BJ (cell line): Measurements from ENCODE around the gene ZNF789. TPM values are rescaled to one million over a fixed set of nuclear protein-coding genes. Genes with fewer than 3 reads are reported as not detected.
A peak's percentile ranks its signal among the peaks of the same experiment; 100 is the strongest.
"Not testable (repeated sequence)": the region's sequence is repeated elsewhere in the genome, so short reads cannot be mapped to it uniquely, and the experiment has no call there.

Source experiments
- CTCF ChIA-PET: fragments of 350-600 bp; formaldehyde crosslinking; extraction: SDS; loops from one replicate; lab custom pipeline; 2021; ENCODE audit warnings: antibody characterized with exemption, inconsistent platforms; lab: Yijun Ruan, JAX
- POLR2A ChIA-PET: fragments of 300-600 bp; sonication (Branson Sonifier 250); formaldehyde crosslinking; extraction: SDS; loops from one replicate; lab custom pipeline; 2021; ENCODE audit warnings: antibody characterized with exemption; lab: Charles Lee
- DNase-seq: peaks from one replicate; pipeline ENCODE4 v3.0.0-alpha.2; 2011; ENCODE audit warnings: low read depth
- H3K27me3 ChIP-seq: 2 replicates; pipeline ENCODE4 v1.6.0; 2011; ENCODE audit warnings: low read length; ENCODE audit not compliant: control insufficient read depth, insufficient read depth
- H3K36me3 ChIP-seq: 2 replicates; pipeline ENCODE4 v1.5.1; 2011; ENCODE audit warnings: low read length; ENCODE audit not compliant: control insufficient read depth, insufficient read depth
- H3K4me3 ChIP-seq: 2 replicates; pipeline ENCODE4 v1.5.1; 2011; ENCODE audit warnings: low read depth, mild to moderate bottlenecking, control low read depth, low read length
- polyA plus RNA-seq: library from polyadenylated mRNA; depleted of rRNA; stranded (reverse); fragments of >200 nt; gene quantifications from 2 replicates; pipeline ENCODE4 v1.2.3, GENCODE V29; 2011
- TF ChIP-seq, protein P1 (sequence below): IDR thresholded peaks from 2 replicates; pipeline ENCODE4 v1.5.1; 2011; ENCODE audit warnings: low read depth, mild to moderate bottlenecking, control low read depth, inconsistent platforms, low read length, moderate library complexity; ENCODE audit not compliant: insufficient read depth

Gene ZNF789
- polyA plus RNA-seq, 1 experiment: 8.2 TPM

DNA sequence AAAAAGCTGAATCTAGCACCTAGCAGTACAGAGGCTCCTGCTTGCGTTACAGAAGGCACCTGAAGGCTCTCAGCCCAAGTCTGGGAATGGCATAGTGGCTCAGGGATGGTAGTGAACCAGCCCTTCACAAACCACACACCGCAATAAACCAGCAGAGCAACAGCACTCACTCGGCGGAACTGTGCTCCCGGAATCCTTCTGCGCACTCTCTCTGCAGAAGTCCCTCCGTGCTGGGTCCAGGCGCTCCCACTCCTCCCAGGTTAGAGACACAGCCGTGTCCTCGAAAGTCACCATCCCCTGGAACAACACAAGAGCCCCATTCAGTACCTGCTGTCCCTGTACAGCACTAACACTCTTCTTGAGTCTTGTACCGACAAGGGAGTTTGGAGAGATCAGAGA, 25.9 kb downstream of the ZNF789 start:
- peaks cover 12% of the 10 kb centered on the region for H3K36me3 ChIP-seq
- CTCF ChIA-PET: no interaction called here
- DNase-seq: no peak

DNA sequence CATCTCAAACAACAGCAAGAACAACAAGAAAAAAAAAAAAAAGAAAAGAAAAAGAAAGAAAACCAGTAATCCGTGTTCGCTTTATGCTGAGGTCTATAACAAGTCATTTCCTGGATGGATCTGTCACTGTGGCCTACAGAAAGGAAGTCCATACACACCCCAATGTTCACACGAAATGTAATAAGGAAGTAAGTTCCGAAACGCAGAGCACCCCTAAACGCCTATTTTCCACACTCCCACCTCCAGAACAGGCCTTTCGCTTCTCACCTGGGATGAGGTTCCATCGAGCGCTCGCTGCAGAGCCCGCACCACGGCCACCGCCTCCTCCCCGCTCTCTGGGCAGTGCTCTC, 26.7 kb downstream of the ZNF789 start:
- Histone ChIP-seq H3K36me3 (peaks cover 5% of the 10 kb centered on the region; the same call in 1 of the 2 replicates), H3K4me3 (peak overlapping the region; percentile 78), H3K27me3 (no peaks in the 10 kb centered on the region)
- no peak for DNase-seq
- ChIA-PET CTCF (no interaction called here), POLR2A (interaction anchor here (0.6 kb wide), 1 partner anchor 53 kb away, joined by 4 read pairs; the partner anchor contains the start of gene FAM200A)
- TF ChIP-seq, protein P1, sequence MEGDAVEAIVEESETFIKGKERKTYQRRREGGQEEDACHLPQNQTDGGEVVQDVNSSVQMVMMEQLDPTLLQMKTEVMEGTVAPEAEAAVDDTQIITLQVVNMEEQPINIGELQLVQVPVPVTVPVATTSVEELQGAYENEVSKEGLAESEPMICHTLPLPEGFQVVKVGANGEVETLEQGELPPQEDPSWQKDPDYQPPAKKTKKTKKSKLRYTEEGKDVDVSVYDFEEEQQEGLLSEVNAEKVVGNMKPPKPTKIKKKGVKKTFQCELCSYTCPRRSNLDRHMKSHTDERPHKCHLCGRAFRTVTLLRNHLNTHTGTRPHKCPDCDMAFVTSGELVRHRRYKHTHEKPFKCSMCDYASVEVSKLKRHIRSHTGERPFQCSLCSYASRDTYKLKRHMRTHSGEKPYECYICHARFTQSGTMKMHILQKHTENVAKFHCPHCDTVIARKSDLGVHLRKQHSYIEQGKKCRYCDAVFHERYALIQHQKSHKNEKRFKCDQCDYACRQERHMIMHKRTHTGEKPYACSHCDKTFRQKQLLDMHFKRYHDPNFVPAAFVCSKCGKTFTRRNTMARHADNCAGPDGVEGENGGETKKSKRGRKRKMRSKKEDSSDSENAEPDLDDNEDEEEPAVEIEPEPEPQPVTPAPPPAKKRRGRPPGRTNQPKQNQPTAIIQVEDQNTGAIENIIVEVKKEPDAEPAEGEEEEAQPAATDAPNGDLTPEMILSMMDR: no peak

More for the DNA sequence above, 25.9 kb downstream of the ZNF789 start:
- Histone ChIP-seq H3K4me3 (peak overlapping the region; percentile 78), H3K27me3 (no peaks in the 10 kb centered on the region)
- TF ChIP-seq, protein P1: no peak
- POLR2A ChIA-PET: interaction anchor here (0.6 kb wide), 1 partner anchor 25 kb away, joined by 3 read pairs; no protein-coding TSS in a partner anchor

DNA sequence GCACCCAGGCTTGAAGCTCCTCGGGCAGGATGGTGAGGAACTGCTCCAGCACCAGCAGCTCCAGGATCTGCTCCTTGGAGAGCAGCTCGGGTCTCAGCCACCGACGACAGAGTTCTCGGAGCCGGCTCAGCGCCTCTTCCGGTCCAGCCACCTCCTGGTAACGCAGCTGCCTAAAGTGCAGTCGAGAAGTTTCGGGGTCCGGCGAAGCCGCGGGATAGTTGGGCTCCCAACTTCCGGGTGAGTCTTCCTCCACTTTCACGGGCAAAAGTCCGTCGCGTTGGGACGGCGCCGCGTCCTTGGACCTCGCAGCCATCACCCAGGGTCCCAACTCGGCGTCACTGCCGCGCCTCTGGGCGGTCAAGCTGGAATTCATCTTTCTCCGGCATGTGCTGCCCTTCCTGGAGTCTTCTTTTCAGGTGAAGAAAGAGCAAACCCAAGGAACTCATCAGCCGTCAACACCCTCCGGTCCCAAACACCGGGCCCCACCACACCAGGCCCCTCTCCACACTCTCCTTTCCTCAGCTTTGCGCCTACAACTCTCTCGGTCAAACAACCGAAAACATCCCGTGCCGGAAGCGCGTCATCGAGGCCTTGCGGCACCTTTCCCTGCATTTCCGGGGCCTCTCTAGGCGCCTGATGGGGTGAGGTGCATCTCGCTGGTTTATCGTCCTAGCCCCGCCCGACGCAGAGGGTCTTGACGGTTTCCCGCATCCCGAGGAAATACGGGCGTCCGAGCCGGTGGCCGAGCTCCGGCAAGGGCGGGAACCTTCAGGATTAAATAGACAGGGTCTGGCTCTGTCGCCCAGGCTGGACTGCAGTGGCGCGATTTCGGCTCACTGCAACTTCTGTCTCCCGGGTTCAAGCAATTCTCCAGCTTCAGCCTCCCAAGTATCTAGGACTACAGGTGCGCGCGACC, 27.3 kb downstream of the ZNF789 start, which contains the start of gene ZNF394:
Gene ZNF394 (minus strand): TSS at position 561 of the 916 bp plus-strand sequence. CDS start 188 bp downstream, at position 373.
- H3K27me3 ChIP-seq: no peaks in the 10 kb centered on the region
- peak; percentile 51 for DNase-seq
- CTCF ChIA-PET: no interaction called here
- POLR2A ChIA-PET: interaction anchor here (0.6 kb wide), 1 partner anchor 52 kb away, joined by 4 read pairs; the partner anchor contains the start of gene FAM200A
- peaks cover 5% of the 10 kb centered on the region; the same call in 1 of the 2 replicates for H3K36me3 ChIP-seq
- TF ChIP-seq, protein P1: no peak
- H3K4me3 ChIP-seq: peak within 1 kb of the TSS; percentile 78

DNA sequence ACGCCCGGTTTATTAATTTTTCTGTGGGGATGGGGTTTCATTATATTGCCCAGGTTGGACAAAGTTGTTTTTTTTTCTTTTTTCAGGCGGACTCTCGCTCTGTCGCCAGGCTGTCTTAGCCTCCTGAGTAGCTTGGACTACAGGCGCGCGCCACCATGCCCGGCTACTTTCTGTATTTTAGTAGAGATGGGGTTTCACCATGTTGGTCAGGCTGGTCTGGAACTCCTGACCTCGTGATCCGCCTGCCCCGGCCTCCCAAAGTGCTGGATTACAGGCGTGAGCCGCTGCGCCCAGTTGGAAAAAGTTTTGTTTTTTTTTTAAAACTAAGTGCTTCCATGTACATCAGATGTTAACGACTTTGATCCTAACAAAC, 27.9 kb downstream of the ZNF789 start:
- TF ChIP-seq, protein P1: no peak
- Histone ChIP-seq H3K36me3 (peaks cover 3% of the 10 kb centered on the region; the same call in 1 of the 2 replicates), H3K4me3 (peak overlapping the region; percentile 78), H3K27me3 (no peaks in the 10 kb centered on the region)
- CTCF ChIA-PET: no interaction called here
- DNase-seq: no peak
- POLR2A ChIA-PET: no interaction called here

DNA sequence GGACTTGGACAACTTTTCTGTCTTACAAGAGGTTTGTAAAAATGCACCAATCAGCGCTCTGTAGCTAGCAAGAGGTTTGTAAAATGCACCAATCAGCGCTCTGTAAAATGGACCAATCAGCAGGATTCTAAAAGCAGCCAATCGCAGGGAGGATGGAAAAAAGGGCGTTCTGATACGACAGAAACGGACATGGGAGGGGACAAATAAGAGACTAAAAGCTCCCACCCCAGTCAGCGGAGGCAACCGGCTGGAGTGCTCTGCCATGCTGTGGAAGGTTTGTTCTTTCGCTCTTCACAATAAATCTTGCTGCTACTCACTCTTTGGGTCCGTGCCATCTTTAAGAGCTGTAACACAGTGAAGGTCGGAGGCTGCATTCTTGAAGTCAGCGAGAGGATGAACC, 28.5 kb downstream of the ZNF789 start:
- DNase-seq, H3K27me3 ChIP-seq, CTCF ChIA-PET, H3K4me3 ChIP-seq, H3K36me3 ChIP-seq, POLR2A ChIA-PET: not testable (repeated sequence)
